T-cell (primary cell): ENCODE results near the gene POC1A. TPM values are rescaled to one million over a fixed set of nuclear protein-coding genes. Genes with fewer than 3 reads are reported as not detected.

Experiments used
- ATAC-seq, 4 experiments: fragments of 200-7000 bp in 3 of 4; fragments of 150-1000 bp in 1 of 4; cut with Tn5 transposase; replicated peaks in 1 of 4; 1 replicate in 3 of 4; 2 replicates in 1 of 4; pipeline ENCODE4 v1.10.0; 2021; ENCODE audit warnings: moderate library complexity in 3 of 4, mild to moderate bottlenecking in 2 of 4, moderate number of reproducible peaks in 1 of 4
- CTCF ChIA-PET, 2 donors: fragments of 300-600 bp; sonication (Branson Sonifier 250); formaldehyde crosslinking; loops; one replicate each; lab custom pipeline; 2022; ENCODE audit warnings: antibody characterized with exemption in 2 of 2; lab: Charles Lee
- POLR2A ChIA-PET, 2 donors: fragments of 300-600 bp; sonication (Branson Sonifier 250); formaldehyde crosslinking; loops; one replicate each; lab custom pipeline; 2022; ENCODE audit warnings: antibody characterized with exemption in 2 of 2; lab: Charles Lee
- DNase-seq, 35 experiments: peaks; one replicate each; pipeline versions ENCODE4 v3.0.0 to v3.0.0-alpha.2; 2013 to 2023
- H3K27ac ChIP-seq: one replicate; pipeline ENCODE4 v1.5.1; 2013; ENCODE audit warnings: low read length
- H3K27me3 ChIP-seq, 2 experiments: replicated peaks in 1 of 2; 1 replicate in 1 of 2; 2 replicates in 1 of 2; pipeline versions ENCODE4 v1.6.1 to v1.7.0; 2013; ENCODE audit warnings: low read length in 1 of 2, mixed read lengths in 1 of 2; ENCODE audit not compliant: control insufficient read depth in 2 of 2, insufficient read depth in 2 of 2; ENCODE audit errors: extremely low read depth in 1 of 2
- H3K36me3 ChIP-seq, 2 donors: 1 replicate in 1 of 2; 2 replicates in 1 of 2; pipeline versions ENCODE4 v1.6.1 to v1.7.0; 2013; ENCODE audit warnings: low read length in 1 of 2; ENCODE audit not compliant: control insufficient read depth in 2 of 2, insufficient read depth in 1 of 2; ENCODE audit errors: extremely low read depth in 1 of 2
- H3K4me1 ChIP-seq, 2 experiments: 1 replicate in 1 of 2; 2 replicates in 1 of 2; pipeline versions ENCODE4 v1.6.1 to v1.7.0; 2013; ENCODE audit warnings: low read length in 2 of 2, mixed read lengths in 1 of 2; ENCODE audit not compliant: insufficient read depth in 2 of 2, control insufficient read depth in 1 of 2; ENCODE audit errors: extremely low read depth in 1 of 2
- H3K4me3 ChIP-seq, 2 donors: 1 replicate in 1 of 2; 2 replicates in 1 of 2; pipeline versions ENCODE4 v1.5.1 to v1.7.0; 2013; ENCODE audit warnings: mild to moderate bottlenecking in 2 of 2, low read length in 1 of 2, moderate library complexity in 1 of 2; ENCODE audit not compliant: control insufficient read depth in 1 of 2; ENCODE audit errors: extremely low read depth in 1 of 2
- H3K9me3 ChIP-seq: 2 replicates; pipeline ENCODE4 v1.7.0; 2013
- H3K27ac Mint-ChIP-seq, 2 donors: one replicate each; pipeline ENCODE4 v1.8.0; 2020 to 2021; ENCODE audit warnings: mild to moderate bottlenecking in 2 of 2, mixed read lengths in 2 of 2
- H3K27me3 Mint-ChIP-seq, 2 donors: one replicate each; pipeline ENCODE4 v1.8.0; 2021 to 2022; ENCODE audit warnings: mixed read lengths in 2 of 2
- H3K36me3 Mint-ChIP-seq: one replicate; pipeline ENCODE4 v1.8.0; 2021; ENCODE audit warnings: mixed read lengths
- H3K4me1 Mint-ChIP-seq, 3 donors: one replicate each; pipeline ENCODE4 v1.8.0; 2020 to 2022; ENCODE audit warnings: mixed read lengths in 3 of 3, mild to moderate bottlenecking in 1 of 3
- H3K4me3 Mint-ChIP-seq, 3 donors: one replicate each; pipeline ENCODE4 v1.8.0; 2020 to 2022; ENCODE audit warnings: mild to moderate bottlenecking in 3 of 3, mixed read lengths in 3 of 3, moderate library complexity in 3 of 3
- H3K9me3 Mint-ChIP-seq, 3 donors: one replicate each; pipeline ENCODE4 v1.8.0; 2020 to 2022; ENCODE audit warnings: mixed read lengths in 3 of 3
- WGBS: methylation state at CpG from one replicate; pipeline ENCODE4 v1.1.5; 2013; ENCODE audit warnings: missing lambda C conversion rate; ENCODE audit not compliant: insufficient coverage; 5-methylcytosine and 5-hydroxymethylcytosine counted together
- total RNA-seq, 35 experiments: library from RNA in 6 of 35; stranded (reverse) in 6 of 35; fragments of 120-200 nt in 1 of 35; gene quantifications; one replicate each; pipeline versions ENCODE4 v1.2.1 to v1.2.4 and lab custom pipeline; 2013 to 2026

POC1A gene
- total RNA-seq, 5 donors from 2014 or later (not counting 1 experiment from before 2014, with no cell fraction given), result 0.91 to 1.9 (median 1.7) TPM

- Mint-ChIP-seq H3K4me3 (no peak overlapping the region), H3K9me3 (no peaks in the 10 kb centered on the region), H3K36me3 (no peaks in the 10 kb centered on the region), H3K27me3 (no peaks in the 10 kb centered on the region), H3K27ac (no peak overlapping the region), H3K4me1 (peaks cover 21 to 26% (median 21%) of the 10 kb centered on the region in 3 donors)
- no peaks in the 10 kb centered on the region for H3K27me3 ChIP-seq
- no peaks in the 10 kb centered on the region for H3K9me3 ChIP-seq
- H3K27ac ChIP-seq, result no peak overlapping the region
- H3K36me3 ChIP-seq, result no peaks in the 10 kb centered on the region
- peak in 1 of 35 experiments; percentile 14 for DNase-seq
- H3K4me1 ChIP-seq, result peaks cover 2 to 26% of the 10 kb centered on the region in 2 experiments
- CTCF ChIA-PET, result interaction anchor here in 1 of 2 donors (0.6 kb wide), 1 partner anchor 92 kb away, joined by 3 read pairs; no protein-coding TSS in a partner anchor
- POLR2A ChIA-PET, result no interaction called here
- WGBS, result 97% methylated on average over 16 of the region's 17 CpGs
- no peak overlapping the region for H3K4me3 ChIP-seq
- no peak for ATAC-seq
Observed at GRCh38 chr3:52088445-52089367, 65.5 kb downstream of the POC1A start.

- DNase-seq, result no peak
- H3K4me3 Mint-ChIP-seq, result no peak overlapping the region
- H3K4me1 ChIP-seq, result peaks cover 2 to 26% of the 10 kb centered on the region in 2 experiments
- WGBS, result 100% methylated on average over 2 of the region's 3 CpGs
- POLR2A ChIA-PET, result no interaction called here
- H3K27ac ChIP-seq, result no peak overlapping the region
- peaks cover 21 to 26% (median 21%) of the 10 kb centered on the region in 3 donors for H3K4me1 Mint-ChIP-seq
- H3K27me3 ChIP-seq, result no peaks in the 10 kb centered on the region
- H3K36me3 Mint-ChIP-seq, result no peaks in the 10 kb centered on the region
- CTCF ChIA-PET, result no interaction called here
- no peak overlapping the region for H3K27ac Mint-ChIP-seq
- H3K27me3 Mint-ChIP-seq, result no peaks in the 10 kb centered on the region
- no peaks in the 10 kb centered on the region for H3K9me3 ChIP-seq
- H3K36me3 ChIP-seq, result no peaks in the 10 kb centered on the region
- H3K4me3 ChIP-seq, result no peak overlapping the region
- ATAC-seq, result no peak
- no peaks in the 10 kb centered on the region for H3K9me3 Mint-ChIP-seq
Observed at GRCh38 chr3:52087731-52088130, 66.5 kb downstream of the POC1A start.

DNA sequence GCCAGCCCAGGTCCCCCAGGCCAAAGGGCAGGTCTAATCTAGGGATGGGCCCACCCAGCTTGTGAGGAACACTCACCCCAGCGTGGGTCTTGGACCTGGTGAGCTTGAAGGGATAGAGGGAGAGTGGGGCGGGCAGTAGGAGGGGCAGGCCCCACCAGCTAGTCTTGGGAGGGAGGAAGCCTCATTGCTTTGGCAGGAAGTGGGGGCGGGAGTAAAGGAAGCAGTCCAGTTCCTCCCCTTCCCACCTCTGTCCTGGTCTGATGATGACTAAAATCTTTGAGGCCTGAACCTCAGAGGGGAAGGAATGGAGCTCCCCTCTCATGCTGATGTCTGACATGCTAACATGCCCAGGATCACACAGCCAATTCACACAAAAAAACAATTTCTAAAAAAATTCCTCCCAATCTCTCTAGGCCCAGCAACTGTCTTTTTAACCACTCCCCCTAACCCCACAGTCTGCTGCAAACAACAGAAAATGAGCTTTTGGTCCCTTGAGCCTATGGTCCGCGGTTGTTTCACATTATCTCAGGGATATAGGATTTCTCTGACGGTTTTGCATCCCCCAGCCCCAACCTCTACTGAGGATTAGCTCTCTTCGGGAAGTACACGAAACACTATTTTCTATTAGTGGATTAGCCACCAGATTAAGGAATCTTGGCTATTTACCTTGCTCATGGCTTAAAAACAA is 67.1 kb downstream of the POC1A start:
- H3K36me3 Mint-ChIP-seq, result no peaks in the 10 kb centered on the region
- ChIA-PET CTCF (interaction anchor here in 1 of 2 donors (0.6 kb wide), 1 partner anchor 83 kb away, joined by 3 read pairs; no protein-coding TSS in a partner anchor), POLR2A (no interaction called here)
- no peak overlapping the region for H3K4me3 ChIP-seq
- 100% methylated on average over 3 of the region's 8 CpGs for WGBS
- no peaks in the 10 kb centered on the region for H3K27me3 Mint-ChIP-seq
- H3K9me3 ChIP-seq, result no peaks in the 10 kb centered on the region
- H3K4me3 Mint-ChIP-seq, result no peak overlapping the region
- H3K4me1 Mint-ChIP-seq, result peaks cover 21 to 26% (median 21%) of the 10 kb centered on the region in 3 donors
- no peaks in the 10 kb centered on the region for H3K36me3 ChIP-seq
- H3K27ac Mint-ChIP-seq, result peak overlapping the region; percentile 57 to 58
- ATAC-seq, result peak in 1 of 4 experiments; percentile 35
- no peak for DNase-seq
- peaks cover 2 to 26% of the 10 kb centered on the region in 2 experiments for H3K4me1 ChIP-seq
- no peaks in the 10 kb centered on the region for H3K27me3 ChIP-seq
- no peak overlapping the region for H3K27ac ChIP-seq
- no peaks in the 10 kb centered on the region for H3K9me3 Mint-ChIP-seq

GRCh38 chr3:52086461-52086860 is 67.8 kb downstream of the POC1A start:
- H3K4me3 Mint-ChIP-seq, result no peak overlapping the region
- H3K36me3 Mint-ChIP-seq, result no peaks in the 10 kb centered on the region
- Histone ChIP-seq H3K4me3 (no peak overlapping the region), H3K27ac (no peak overlapping the region), H3K9me3 (no peaks in the 10 kb centered on the region), H3K36me3 (no peaks in the 10 kb centered on the region), H3K27me3 (no peaks in the 10 kb centered on the region), H3K4me1 (peaks cover 2 to 26% of the 10 kb centered on the region in 2 experiments)
- no peaks in the 10 kb centered on the region for H3K27me3 Mint-ChIP-seq
- no peaks in the 10 kb centered on the region for H3K9me3 Mint-ChIP-seq
- ChIA-PET POLR2A (no interaction called here), CTCF (interaction anchor here in 1 of 2 donors (0.6 kb wide), 1 partner anchor 82 kb away, joined by 3 read pairs; no protein-coding TSS in a partner anchor)
- peaks cover 21 to 26% (median 21%) of the 10 kb centered on the region in 3 donors for H3K4me1 Mint-ChIP-seq
- peak overlapping the region in 1 of 2 donors; percentile 49 for H3K27ac Mint-ChIP-seq
- 77% methylated on average over 6 of the region's 6 CpGs for WGBS
- DNase-seq (no peak), ATAC-seq (no peak)

DNA sequence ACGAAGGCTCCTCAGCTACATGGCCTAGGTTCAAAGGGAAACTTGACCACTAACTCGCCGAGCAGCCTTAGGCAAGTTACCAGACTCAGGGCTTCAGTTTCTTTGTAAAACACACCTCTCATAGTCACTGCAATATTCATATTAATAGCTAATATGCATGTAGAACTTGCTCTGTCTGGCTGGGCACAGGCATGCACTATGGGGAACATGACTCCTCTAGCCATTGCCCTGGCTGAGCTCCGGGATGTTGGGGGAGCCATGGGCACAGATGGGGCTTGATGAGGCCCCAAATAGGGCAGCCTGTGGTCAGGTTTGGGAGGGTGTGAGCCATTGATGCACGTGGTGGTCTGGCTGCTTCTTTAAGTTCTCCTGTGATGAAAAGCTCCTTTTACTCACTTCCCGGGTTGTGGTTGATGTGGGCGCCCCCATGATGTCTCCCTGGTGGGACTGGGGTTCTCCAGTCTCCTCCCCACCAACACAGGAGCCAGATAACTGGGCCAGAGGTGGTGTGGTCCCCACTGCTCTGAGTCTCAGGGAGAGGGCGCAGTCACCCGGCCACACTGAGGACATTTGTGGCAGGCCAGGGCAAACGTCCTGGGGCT is 68.4 kb downstream of the POC1A start:
- CTCF ChIA-PET, result no interaction called here
- no peak overlapping the region for H3K4me3 ChIP-seq
- DNase-seq, result peak in 12 of 35 experiments; percentile 3 to 31 (median 6)
- H3K4me3 Mint-ChIP-seq, result no peak overlapping the region
- H3K27me3 ChIP-seq, result no peaks in the 10 kb centered on the region
- no peak overlapping the region for H3K27ac ChIP-seq
- no peaks in the 10 kb centered on the region for H3K27me3 Mint-ChIP-seq
- no peaks in the 10 kb centered on the region for H3K9me3 Mint-ChIP-seq
- WGBS, result 73% methylated on average over 7 of the region's 10 CpGs
- peaks cover 2 to 26% of the 10 kb centered on the region in 2 experiments for H3K4me1 ChIP-seq
- H3K4me1 Mint-ChIP-seq, result peaks cover 21 to 26% (median 21%) of the 10 kb centered on the region in 3 donors
- H3K9me3 ChIP-seq, result no peaks in the 10 kb centered on the region
- no peaks in the 10 kb centered on the region for H3K36me3 Mint-ChIP-seq
- no peaks in the 10 kb centered on the region for H3K36me3 ChIP-seq
- H3K27ac Mint-ChIP-seq, result no peak overlapping the region
- POLR2A ChIA-PET, result no interaction called here
- ATAC-seq, result peak in 2 of 4 experiments; percentile 16 to 45
